Measurements from ENCODE around the gene DRAM1. TPM values are rescaled to one million over a fixed set of nuclear protein-coding genes. Genes with fewer than 3 reads are reported as not detected.

DRAM1 gene
- total RNA-seq, 1 donor from 2014 or later = 3.4 TPM

- Mint-ChIP-seq H3K36me3 (ENCODE audit: low read depth) (no peaks in the 10 kb centered on the region), H3K27me3 (ENCODE audit: low read depth) (no peaks in the 10 kb centered on the region), H3K4me3 (no peak overlapping the region), H3K9me3 (no peaks in the 10 kb centered on the region), H3K4me1 (peaks cover 6% of the 10 kb centered on the region), H3K27ac (ENCODE audit: unreplicated experiment) (no peak overlapping the region)
- no peak for TF ChIP-seq CTCF (conservative IDR thresholded peaks at IDR 0.05)
- DNase-seq (ENCODE audit: low read depth, low spot score) = no peak
These were observed 56.6 kb downstream of the DRAM1 start for GRCh38 chr12:101933866-101934514.

GRCh38 chr12:101935890-101936746 is 58.7 kb downstream of the DRAM1 start:
- TF ChIP-seq CTCF (conservative IDR thresholded peaks at IDR 0.05) = no peak
- Mint-ChIP-seq H3K36me3 (ENCODE audit: low read depth) (no peaks in the 10 kb centered on the region), H3K27ac (ENCODE audit: unreplicated experiment) (no peak overlapping the region), H3K9me3 (no peaks in the 10 kb centered on the region), H3K4me1 (peaks cover 16% of the 10 kb centered on the region), H3K27me3 (ENCODE audit: low read depth) (no peaks in the 10 kb centered on the region), H3K4me3 (no peak overlapping the region)
- DNase-seq (ENCODE audit: low read depth, low spot score) = no peak

GRCh38 chr12:101939306-101939705 is 61.9 kb downstream of the DRAM1 start:
- no peaks in the 10 kb centered on the region for H3K36me3 Mint-ChIP-seq (ENCODE audit: low read depth)
- H3K4me3 Mint-ChIP-seq = no peak overlapping the region
- no peak for DNase-seq (ENCODE audit: low read depth, low spot score)
- peaks cover 23% of the 10 kb centered on the region for H3K4me1 Mint-ChIP-seq
- no peaks in the 10 kb centered on the region for H3K9me3 Mint-ChIP-seq
- no peak overlapping the region for H3K27ac Mint-ChIP-seq (ENCODE audit: unreplicated experiment)
- H3K27me3 Mint-ChIP-seq (ENCODE audit: low read depth) = no peaks in the 10 kb centered on the region
- TF ChIP-seq CTCF (conservative IDR thresholded peaks at IDR 0.05) = no peak

- Mint-ChIP-seq H3K27ac (ENCODE audit: unreplicated experiment) (no peak overlapping the region), H3K27me3 (ENCODE audit: low read depth) (no peaks in the 10 kb centered on the region), H3K36me3 (ENCODE audit: low read depth) (no peaks in the 10 kb centered on the region), H3K4me1 (peaks cover 24% of the 10 kb centered on the region), H3K9me3 (no peaks in the 10 kb centered on the region), H3K4me3 (no peak overlapping the region)
- peak; percentile 45 for DNase-seq (ENCODE audit: low read depth, low spot score)
- TF ChIP-seq CTCF (conservative IDR thresholded peaks at IDR 0.05) = peak; percentile 90
These were observed 62.5 kb downstream of the DRAM1 start for GRCh38 chr12:101939856-101940265.

- peaks cover 30% of the 10 kb centered on the region for H3K4me1 Mint-ChIP-seq
- no peaks in the 10 kb centered on the region for H3K27me3 Mint-ChIP-seq (ENCODE audit: low read depth)
- H3K27ac Mint-ChIP-seq (ENCODE audit: unreplicated experiment) = no peak overlapping the region
- no peak for TF ChIP-seq CTCF (conservative IDR thresholded peaks at IDR 0.05)
- H3K36me3 Mint-ChIP-seq (ENCODE audit: low read depth) = no peaks in the 10 kb centered on the region
- no peaks in the 10 kb centered on the region for H3K9me3 Mint-ChIP-seq
- DNase-seq (ENCODE audit: low read depth, low spot score) = no peak
- no peak overlapping the region for H3K4me3 Mint-ChIP-seq
These were observed 63.1 kb downstream of the DRAM1 start for GRCh38 chr12:101940400-101940950.
